HEK293T (cell line): ENCODE measurements around the gene PATJ.

ENCODE experiments used
- BHLHE40 ChIP-seq: fragments of 450-650 bp; IDR thresholded peaks from 2 replicates; pipeline ENCODE4 v1.6.1; 2016; ENCODE audit warnings: mild to moderate bottlenecking, moderate library complexity, borderline replicate concordance
- FOXA1 ChIP-seq: fragments of 450-650 bp; IDR thresholded peaks from 2 replicates; pipeline ENCODE4 v1.6.1; 2016; ENCODE audit warnings: mild to moderate bottlenecking
- FOXK2 ChIP-seq: fragments of 450-650 bp; IDR thresholded peaks from 2 replicates; pipeline ENCODE4 v1.6.1; 2016; ENCODE audit warnings: mild to moderate bottlenecking
- HDGF ChIP-seq: fragments of 450-650 bp; IDR thresholded peaks from 2 replicates; pipeline ENCODE4 v1.6.1; 2017; ENCODE audit warnings: antibody characterized with exemption, borderline replicate concordance
- PKNOX1 ChIP-seq: fragments of 450-650 bp; IDR thresholded peaks from 2 replicates; pipeline ENCODE4 v1.6.1; 2016
- ZNF384 ChIP-seq: fragments of 450-650 bp; IDR thresholded peaks from 2 replicates; pipeline ENCODE4 v1.6.1; 2016

- TF ChIP-seq FOXK2 (no peak), FOXA1 (no peak), PKNOX1 (no peak), HDGF (no peak), BHLHE40 (no peak), ZNF384 (no peak)
Observed at GRCh38 chr1:62222321-62222720, 480.0 kb downstream of the PATJ start.
